G401 (cell line): ENCODE data around the gene COL23A1. TPM values are rescaled to one million over a fixed set of nuclear protein-coding genes. Genes with fewer than 3 reads are reported as not detected.
"Not testable (repeated sequence)": the region's sequence is repeated elsewhere in the genome, so short reads cannot be mapped to it uniquely, and the experiment has no call there.

Experiments
- DNase-seq: peaks from one replicate; pipeline ENCODE4 v3.0.0-alpha.2; 2015; ENCODE audit warnings: low spot score
- in situ Hi-C: cut with HindIII; loops from 2 replicates; pipeline ENCODE4 v1.10.0; 2016; ENCODE audit warnings: low sequenced_read_pairs, mixed read lengths
- total RNA-seq: library from RNA; depleted of rRNA; stranded (reverse); fragments of >200 nt; shearing (Covaris generic); gene quantifications from 2 replicates; pipeline ENCODE4 v1.2.3, GENCODE V29; 2014

COL23A1 gene
- total RNA-seq, 1 experiment from 2014 or later, result not detected

DNA sequence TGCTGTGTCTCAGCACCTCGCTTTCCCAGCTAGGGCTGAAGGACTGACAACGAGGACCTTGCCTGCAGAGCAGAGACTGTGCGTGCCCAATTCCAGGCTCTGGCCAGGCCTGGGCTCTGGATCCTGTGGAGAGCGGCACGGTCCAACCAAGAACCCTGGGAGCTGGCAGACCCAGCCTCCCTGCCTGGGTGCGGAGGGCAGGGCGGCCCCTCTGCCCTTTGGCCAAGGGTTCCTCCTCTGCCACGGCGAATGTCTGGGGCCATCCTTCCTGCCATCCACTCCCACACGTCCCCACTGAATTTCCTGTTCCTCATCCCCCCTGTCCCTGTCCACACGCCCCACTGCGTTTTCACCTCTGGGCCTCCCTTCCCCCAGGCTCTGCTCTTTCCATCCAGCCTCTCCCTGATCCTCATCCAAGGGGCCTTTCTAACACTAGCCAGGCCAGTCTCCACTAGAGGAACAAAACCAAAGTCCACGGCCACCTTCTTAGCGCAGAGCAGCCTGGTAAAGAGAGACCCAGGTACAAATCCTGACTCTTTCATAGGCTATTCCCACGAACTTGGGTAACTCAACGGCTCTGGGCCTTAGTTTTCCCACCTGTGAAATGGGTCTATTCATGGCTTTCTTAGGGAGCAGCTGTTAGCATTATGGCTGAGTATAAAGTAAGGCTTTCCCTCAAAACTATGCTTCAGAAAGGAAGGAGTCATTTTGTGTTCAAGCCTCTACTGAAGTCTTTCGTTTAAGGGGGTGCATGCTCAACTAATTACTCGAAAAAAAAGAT, 262.1 kb downstream of the COL23A1 start:
- no peak for DNase-seq
- in situ Hi-C loops, result no loop called here

- DNase-seq, result no peak
- in situ Hi-C loops, result no loop called here
These were observed 262.7 kb downstream of the COL23A1 start for GRCh38 chr5:178327446-178327845.

- DNase-seq, result peak; percentile 84
- in situ Hi-C loops, result no loop called here
These were observed 263.8 kb downstream of the COL23A1 start for GRCh38 chr5:178326374-178326715.

DNA sequence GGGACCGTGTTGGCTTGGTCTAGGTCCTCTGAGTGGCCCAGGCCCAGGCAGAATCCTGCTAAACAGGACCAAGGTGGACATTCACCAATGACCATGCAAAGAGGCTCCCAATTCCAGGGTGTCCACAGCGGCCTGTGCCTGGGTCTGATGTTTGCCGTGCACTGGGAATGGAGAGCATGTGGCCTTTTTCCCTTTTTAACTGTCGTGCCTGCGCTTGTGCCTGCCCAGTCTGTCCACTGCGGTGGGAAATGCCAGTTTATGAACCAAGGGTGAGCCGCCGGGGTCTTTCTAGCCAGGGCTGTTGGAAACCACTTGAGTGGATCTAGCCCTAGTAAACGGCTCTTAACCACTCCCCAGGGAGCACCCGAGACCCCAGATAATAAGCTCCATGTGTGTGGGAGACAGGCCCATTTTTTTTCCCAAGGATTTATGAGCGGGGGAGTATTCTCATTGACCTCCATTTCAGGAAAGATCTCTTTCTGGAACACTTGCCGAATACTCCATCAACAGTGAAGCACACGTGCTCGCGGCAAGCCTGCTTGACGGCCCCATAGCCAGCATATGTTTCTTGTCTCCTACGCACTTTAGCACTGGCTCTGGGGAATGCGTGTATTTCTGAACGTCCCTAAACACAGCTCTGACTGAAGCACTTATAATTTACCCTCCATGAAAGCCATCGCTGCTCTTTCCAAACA, 264.4 kb downstream of the COL23A1 start:
- in situ Hi-C loops, result no loop called here
- no peak for DNase-seq

- no peak for DNase-seq
- in situ Hi-C loops, result no loop called here
These were observed 264.9 kb downstream of the COL23A1 start for GRCh38 chr5:178325311-178325678.

GRCh38 chr5:178324481-178325310, 265.5 kb downstream of the COL23A1 start:
- in situ Hi-C loops, result no loop called here
- no peak for DNase-seq

- in situ Hi-C loops, result no loop called here
- DNase-seq, result no peak
These were observed 266.2 kb downstream of the COL23A1 start for GRCh38 chr5:178323961-178324360.

GRCh38 chr5:178323541-178323865, 266.7 kb downstream of the COL23A1 start:
- in situ Hi-C loops, result no loop called here
- DNase-seq, result no peak

DNA sequence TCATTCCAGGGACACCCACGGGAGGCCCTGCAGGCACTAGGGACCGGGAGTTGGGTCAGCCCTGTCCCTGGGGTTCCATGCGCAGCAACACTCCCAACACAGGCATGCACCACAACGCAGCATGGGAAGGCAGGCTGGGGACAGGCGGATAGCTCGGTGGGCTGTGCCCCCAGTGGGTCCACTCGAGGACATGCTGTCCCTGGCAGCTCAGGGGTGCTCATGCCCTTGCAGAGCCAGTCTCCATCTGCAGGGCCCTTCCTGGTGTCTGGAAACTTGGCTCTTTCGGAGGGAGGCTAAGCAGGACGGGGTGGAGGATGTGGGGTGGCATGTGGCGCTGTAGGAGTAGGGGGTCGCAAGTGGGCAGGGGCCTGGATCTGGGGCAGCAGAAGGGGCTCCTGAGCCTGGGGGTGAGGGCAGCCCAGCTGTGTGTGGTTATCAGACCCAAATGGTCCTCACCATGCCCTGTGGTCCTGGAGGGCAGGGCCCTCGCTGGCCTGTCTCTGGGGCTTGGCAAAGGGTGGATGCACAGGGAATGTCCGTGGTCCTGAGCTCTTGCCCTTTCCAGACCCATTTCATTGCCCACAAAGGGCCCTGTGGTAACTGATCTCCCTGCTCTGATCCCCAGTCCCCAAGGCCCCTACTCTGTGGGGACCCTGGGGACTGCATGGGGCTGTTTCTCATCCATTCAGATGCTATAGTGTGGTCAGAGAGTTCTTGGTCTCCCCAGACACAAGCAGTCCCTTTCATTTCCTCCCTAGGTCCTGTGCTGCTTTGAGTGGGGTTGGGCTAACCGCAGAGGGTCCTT, 267.3 kb downstream of the COL23A1 start:
- DNase-seq, result no peak
- in situ Hi-C loops, result no loop called here

DNA sequence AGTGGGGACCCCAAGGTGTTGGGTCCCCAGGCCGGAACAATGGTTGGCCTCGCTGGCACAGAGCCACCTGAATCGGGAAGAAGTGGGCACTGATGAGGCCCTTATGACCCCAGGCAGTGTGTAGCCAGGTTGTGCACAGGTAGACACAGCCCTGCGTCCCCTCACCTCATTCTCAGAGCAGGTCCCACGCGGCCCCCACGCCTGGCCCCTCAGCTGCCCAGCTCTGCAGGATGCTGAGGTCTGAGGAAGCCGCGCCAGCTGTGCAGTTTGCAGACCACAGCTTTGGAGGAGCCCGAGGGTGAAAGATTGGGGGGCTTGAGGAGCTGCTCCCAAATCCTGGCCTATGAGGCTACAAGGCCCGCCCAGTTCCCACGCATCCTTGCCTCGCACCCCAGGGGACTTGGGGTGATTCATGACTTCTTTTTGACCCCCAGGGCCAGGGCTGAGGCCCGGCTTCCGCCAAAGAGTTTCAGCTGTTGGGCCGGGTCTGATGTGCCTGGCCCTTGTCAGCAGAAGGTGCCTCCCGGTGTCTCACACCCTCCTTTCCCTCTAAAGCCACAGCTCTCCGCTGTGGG, 269.8 kb downstream of the COL23A1 start:
- in situ Hi-C loops, result no loop called here
- no peak for DNase-seq

- no peak for DNase-seq
- in situ Hi-C loops, result no loop called here
These were observed 270.6 kb downstream of the COL23A1 start for GRCh38 chr5:178319541-178320041.

DNA sequence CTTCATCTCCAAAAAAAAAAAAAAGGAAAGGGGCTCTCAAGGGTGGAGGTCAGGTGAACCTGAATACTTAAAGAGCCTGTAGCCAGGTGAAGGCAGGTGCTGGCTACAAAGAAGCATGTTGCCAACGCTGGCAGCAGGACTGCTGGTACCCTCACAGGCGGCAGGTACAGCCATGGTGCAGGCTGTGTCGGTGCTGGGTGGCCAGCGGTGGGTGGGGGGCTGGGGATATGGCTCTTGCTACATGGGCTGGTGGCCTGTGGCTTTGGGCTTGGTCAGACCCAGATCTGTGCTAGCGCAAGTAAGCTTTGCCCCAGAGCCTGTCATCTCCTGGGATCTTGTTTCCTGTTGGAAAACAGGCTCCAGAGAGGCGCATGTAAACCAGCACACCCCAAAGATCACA, 271.3 kb downstream of the COL23A1 start:
- in situ Hi-C loops, result no loop called here
- no peak for DNase-seq

DNA sequence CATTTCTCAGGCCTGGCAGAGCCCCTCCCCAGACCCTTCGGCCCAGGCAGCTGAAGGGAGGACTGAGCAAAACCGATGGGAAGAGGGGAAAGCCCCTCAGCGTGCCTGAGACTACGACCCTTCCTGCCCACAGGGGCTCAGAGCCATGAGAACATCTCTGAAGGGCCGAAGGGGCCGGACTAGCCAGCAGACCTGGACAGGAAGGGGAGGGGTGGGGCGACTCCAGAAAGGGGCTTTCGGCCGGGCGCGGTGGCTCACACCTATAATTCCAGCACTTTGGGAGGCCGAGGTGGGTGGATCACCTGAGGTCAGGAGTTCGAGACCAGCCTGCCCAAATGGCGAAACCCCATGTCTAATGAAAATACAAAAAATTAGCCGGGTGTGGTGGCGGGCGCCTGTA, 271.8 kb downstream of the COL23A1 start:
- in situ Hi-C loops, result no loop called here
- no peak for DNase-seq

DNA sequence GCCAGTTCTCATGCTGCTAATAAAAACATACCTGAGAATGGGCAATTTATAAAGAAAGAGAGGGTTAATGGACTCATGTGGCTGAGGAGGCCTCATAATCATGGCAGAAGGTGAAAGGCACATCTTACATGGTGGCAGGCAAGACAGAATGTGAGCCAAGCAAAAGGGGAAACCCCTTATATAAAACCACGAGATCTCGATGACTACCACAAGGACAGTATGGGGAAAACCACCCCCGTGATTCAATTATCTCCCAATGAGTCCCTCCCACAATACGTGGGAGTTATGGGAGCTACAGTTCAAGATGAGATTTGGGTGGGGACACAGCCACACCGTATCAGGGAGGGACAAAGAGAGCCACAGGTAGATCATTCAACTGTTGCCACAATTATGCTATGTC, 272.5 kb downstream of the COL23A1 start:
- in situ Hi-C loops, DNase-seq: not testable (repeated sequence)

DNA sequence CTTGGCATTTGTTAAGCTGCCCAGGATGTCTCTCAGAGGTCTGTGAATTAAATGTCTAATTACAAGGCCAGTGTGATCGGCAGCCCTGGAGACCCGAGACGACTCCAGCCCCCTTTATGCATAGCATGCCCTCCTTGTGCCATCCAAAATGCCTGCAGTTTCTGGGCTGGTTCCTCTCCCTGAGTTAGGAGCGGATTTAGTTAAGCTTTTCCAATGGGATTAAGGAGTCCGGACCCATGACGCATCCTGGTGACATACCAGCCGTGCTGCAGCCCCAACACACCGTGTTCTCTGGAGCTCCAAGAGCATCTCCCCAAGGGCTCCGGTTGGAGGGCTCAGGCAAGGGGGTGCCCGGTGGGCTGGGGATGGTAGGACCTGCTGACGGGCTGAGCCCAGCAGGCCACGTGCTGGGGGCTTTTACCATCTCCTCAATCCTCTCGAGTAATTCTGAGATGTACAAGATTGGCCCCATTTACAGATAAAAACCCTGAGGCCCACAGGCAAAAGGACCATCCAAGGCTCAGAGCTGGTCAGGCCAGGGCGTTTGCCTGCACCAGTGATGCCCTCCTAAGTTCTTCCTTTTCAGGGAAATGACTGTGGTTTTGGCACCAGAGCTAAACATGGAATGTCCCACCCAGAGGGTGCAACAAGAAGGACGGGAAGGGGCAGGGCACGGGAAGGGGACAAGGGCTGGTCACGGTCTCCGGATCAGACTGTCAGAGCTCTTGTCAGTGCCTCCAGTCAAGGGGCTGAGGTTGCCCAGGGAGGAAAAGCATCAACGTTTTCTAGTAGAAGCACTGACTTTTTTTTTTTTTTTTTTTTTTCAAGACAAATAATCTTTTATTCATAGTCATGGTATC, 275.0 kb downstream of the COL23A1 start:
- in situ Hi-C loops, result no loop called here
- no peak for DNase-seq

GRCh38 chr5:178314061-178314660, 276.0 kb downstream of the COL23A1 start:
- no peak for DNase-seq
- in situ Hi-C loops, result no loop called here

- in situ Hi-C loops, result no loop called here
- no peak for DNase-seq
These were observed 276.9 kb downstream of the COL23A1 start for GRCh38 chr5:178313316-178313715.

GRCh38 chr5:178312880-178313282, 277.3 kb downstream of the COL23A1 start:
- DNase-seq, result no peak
- in situ Hi-C loops, result no loop called here
